Adipocyte (in vitro differentiated cells): ENCODE data around the gene GRK6.
A peak's percentile ranks its signal among the peaks of the same experiment; 100 is the strongest.

Source experiments
- DNase-seq: peaks from one replicate; pipeline ENCODE4 v3.0.0-alpha.2; 2015; ENCODE audit warnings: low read depth
- H3K27me3 ChIP-seq: replicated peaks from 2 replicates; pipeline ENCODE4 v1.7.0; 2013; ENCODE audit warnings: mild to moderate bottlenecking, low read length, moderate library complexity; ENCODE audit not compliant: control insufficient read depth, insufficient read depth
- H3K36me3 ChIP-seq: 2 replicates; pipeline ENCODE4 v1.7.0; 2013; ENCODE audit warnings: low read length, mild to moderate bottlenecking, moderate library complexity; ENCODE audit not compliant: control insufficient read depth, insufficient read depth, severe bottlenecking
- H3K4me1 ChIP-seq: 2 replicates; pipeline ENCODE4 v1.7.0; 2013; ENCODE audit warnings: mild to moderate bottlenecking, low read length, moderate library complexity; ENCODE audit not compliant: control insufficient read depth, insufficient read depth
- H3K4me3 ChIP-seq: 2 replicates; pipeline ENCODE4 v1.7.0; 2013; ENCODE audit warnings: mild to moderate bottlenecking, low read length, moderate library complexity
- H3K9ac ChIP-seq: 2 replicates; pipeline ENCODE4 v1.7.0; 2013; ENCODE audit warnings: mild to moderate bottlenecking, low read length, moderate library complexity
- H3K9me3 ChIP-seq: 2 replicates; pipeline ENCODE4 v1.7.0; 2013; ENCODE audit warnings: mild to moderate bottlenecking, low read length, moderate library complexity; ENCODE audit not compliant: control insufficient read depth

The GRK6 gene

DNA sequence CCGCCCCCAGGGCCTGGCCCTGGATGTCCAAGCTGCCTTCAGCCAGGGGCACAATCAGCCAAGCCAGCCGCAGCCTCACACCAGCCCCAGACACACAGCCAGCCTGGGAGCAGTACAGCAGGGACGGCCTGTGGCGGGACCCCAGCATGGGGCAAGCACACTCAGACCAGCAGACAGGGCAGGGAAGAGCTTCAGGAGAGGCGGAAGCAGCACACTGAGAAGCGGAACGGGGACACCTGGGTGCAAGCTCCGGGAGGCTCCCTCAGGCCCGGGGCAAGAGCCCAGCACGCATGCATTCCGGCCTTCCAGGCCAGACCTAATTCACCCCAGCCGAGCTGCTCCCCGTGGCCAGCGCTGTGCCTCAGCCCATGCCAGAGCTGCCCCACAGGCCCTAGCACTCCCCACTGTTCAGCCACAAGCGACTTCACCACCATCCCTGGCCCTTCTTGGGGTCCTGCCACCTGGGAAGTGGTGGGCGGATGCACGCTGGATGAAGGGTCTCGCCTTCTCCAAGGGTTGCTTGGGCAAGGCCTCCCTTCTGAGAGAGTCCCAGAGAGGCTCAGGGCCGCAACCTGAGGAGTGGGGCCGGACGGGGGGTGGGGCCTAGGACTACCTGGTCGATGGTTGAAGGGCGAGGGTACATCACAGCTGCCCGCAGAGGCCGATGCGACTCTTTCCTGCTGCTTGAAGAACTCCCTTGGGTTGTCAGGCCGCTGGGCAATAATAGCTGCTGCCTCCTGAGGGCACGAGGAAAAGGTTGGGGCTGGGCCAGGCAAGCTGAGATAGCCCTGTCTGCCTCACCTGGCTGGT, 33.5 kb downstream of the GRK6 start:
- peaks cover 13% of the 10 kb centered on the region for H3K4me1 ChIP-seq
- H3K9me3 ChIP-seq: no peaks in the 10 kb centered on the region
- no peak overlapping the region for H3K4me3 ChIP-seq
- no peak overlapping the region for H3K9ac ChIP-seq
- DNase-seq: no peak
- no peaks in the 10 kb centered on the region for H3K27me3 ChIP-seq
- peaks cover 43% of the 10 kb centered on the region for H3K36me3 ChIP-seq

DNA sequence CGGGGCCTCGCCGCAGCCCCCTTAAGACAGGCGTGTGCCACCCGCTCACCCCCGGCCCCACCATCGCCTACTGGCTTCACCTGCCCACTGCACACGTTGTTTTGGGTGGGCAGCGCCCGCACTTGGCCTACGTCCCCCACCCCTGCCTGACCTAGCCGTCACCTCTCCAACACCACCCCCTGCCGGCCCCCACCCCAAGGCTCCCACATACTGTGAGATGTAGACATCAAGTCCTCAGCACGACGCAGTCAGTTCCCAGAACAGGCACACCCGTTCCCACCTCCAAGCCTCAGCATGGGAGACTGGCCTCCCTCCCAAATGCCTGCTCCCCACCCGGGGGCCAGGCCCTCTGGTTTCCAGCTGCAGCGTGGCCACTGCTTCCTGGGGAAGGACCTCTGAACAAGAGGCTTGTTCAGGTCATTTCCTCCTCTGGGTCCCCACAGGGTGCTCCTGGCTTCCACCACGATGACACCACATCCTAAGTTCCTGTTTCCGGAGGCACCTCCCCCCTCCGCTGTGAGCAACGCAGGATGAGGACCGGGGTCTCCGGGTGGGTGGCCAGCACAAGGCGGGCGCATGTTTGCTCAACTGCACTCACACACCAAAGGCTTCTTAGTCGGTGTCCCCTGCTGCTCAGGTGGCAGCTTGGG, 35.7 kb downstream of the GRK6 start:
- Histone ChIP-seq H3K36me3 (peaks cover 58% of the 10 kb centered on the region), H3K27me3 (no peaks in the 10 kb centered on the region), H3K4me1 (no peaks in the 10 kb centered on the region), H3K9ac (no peak overlapping the region), H3K4me3 (no peak overlapping the region), H3K9me3 (no peaks in the 10 kb centered on the region)
- no peak for DNase-seq

DNA sequence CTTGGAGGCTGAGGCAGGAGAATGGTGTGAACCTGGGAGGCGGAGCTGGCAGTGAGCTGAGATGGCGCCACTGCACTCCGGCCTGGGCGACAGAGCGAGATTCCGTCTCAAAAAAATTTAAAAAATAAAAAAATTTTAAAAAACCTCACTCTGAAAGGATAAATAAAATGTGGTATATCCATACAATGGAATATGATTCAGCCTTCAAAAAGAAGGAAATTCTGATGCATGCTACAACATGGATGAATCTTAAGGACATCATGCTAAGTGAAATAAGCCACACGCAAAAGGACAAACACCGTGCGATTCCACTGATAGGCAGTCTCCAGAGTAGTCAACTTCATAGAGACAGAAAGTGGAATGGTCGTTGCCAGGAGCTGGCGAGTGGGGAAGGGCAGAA, 38.6 kb downstream of the GRK6 start:
- Histone ChIP-seq H3K9me3 (no peaks in the 10 kb centered on the region), H3K4me1 (peaks cover 15% of the 10 kb centered on the region), H3K27me3 (no peaks in the 10 kb centered on the region), H3K4me3 (no peak overlapping the region), H3K9ac (no peak overlapping the region), H3K36me3 (peaks cover 45% of the 10 kb centered on the region)
- DNase-seq: no peak

DNA sequence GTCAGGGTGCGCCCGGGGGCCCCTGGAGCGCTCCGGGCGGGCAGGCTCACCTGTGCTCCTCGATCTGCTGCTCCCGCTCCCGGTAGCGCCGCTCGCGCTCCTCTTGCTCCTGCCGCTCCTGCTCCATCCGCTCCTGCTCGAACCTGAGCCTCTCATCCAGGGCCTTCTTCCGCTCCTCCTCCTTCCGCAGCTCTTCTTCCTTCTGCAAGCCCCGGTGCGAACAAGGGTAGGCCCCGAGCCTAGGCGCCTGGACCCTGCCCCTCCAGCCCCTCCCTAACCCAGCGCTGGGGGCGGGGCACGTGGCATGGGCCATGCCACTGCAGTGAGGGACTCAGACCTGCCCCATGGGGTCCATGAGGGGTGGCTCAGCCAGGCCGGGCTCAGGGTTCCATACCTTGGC, 40.4 kb downstream of the GRK6 start:
- no peaks in the 10 kb centered on the region for H3K27me3 ChIP-seq
- no peak overlapping the region for H3K9ac ChIP-seq
- no peaks in the 10 kb centered on the region for H3K9me3 ChIP-seq
- H3K36me3 ChIP-seq: peaks cover 39% of the 10 kb centered on the region
- peaks cover 34% of the 10 kb centered on the region for H3K4me1 ChIP-seq
- H3K4me3 ChIP-seq: no peak overlapping the region
- no peak for DNase-seq

DNA sequence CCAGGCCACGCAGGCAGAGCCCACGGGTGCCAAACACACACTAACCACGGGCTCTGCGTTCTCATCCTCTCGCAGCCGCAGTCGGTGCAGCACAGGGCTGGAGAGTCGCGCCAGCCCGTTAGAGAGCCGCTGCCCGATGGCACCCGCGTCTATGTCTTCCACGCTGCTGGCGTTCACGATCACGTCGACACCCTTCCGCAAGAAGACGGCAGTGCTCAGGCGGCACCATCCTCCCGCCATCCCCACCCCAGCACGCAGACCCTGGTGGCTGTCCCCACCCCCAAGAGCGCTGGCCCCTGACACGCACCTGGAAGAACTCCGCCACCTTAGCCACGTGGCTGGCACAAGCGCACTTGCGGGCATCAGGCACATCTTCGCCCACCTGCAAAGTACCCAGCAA, 41.0 kb downstream of the GRK6 start:
- no peaks in the 10 kb centered on the region for H3K9me3 ChIP-seq
- H3K27me3 ChIP-seq: no peaks in the 10 kb centered on the region
- H3K4me3 ChIP-seq: no peak overlapping the region
- H3K9ac ChIP-seq: no peak overlapping the region
- H3K36me3 ChIP-seq: peaks cover 36% of the 10 kb centered on the region
- H3K4me1 ChIP-seq: peaks cover 36% of the 10 kb centered on the region
- DNase-seq: no peak

DNA sequence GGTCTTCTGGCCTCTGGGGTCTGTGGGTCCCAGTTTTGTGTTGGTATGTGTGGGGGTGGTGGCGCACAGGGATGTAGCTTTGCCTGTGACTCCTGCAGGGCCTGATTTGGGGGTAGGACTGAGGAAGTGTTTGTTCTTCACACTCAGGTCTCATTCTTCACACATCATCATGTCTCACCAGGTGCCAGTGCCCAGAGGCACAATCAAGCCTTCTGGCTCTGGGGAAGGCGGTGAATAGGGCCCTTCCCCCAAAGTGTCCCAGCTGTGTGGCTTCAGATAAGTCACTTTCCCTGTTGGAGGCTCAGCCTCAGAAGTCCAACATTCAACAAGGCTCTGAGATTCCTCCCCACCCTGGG, 41.8 kb downstream of the GRK6 start:
- peaks cover 33% of the 10 kb centered on the region for H3K36me3 ChIP-seq
- H3K4me1 ChIP-seq: peaks cover 36% of the 10 kb centered on the region

DNA sequence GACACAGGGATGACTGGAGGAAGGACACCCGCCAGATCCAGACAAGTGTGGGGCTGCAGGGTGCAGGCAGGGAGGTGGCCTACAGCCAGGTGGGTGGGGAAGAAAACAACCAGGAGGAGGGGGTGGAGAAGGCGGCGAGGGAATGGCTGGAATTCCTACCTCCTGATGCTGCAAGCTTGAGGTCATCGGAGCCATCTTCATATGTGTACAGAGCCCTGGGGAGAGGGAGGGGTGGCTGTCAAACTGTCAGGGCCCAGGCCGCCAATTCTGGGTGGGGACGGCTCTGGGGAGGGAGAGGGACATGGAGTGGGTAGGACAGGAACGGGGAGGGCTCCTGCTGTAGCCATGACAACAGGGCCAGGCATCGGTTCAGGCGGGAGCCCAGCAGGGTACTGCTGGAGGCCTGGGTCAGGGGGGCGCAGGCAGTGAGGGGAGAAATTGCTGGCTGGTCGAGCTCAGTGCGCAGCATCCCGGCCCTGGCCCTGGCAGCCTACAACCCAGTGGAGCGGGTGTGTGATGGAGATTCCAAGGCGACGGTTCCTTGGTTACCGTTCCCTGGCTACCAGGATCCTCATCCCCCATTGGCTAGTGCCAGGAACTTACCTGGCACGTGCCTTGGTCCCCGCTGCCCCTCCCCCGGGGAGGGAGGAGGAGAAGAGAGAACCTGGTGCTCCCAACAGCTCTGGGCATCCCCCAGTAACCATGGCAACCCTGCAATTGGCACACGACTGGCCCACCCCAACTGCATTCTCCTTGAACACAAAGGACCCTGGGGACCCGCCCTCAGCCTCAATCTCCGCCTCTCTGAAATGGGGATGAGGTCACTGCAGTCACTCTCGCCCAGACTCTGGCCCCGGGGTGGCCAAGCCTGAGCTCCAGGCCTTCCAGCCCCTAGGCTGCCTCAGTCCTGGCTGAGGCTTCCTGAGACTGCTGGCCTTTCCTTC, 42.5 kb downstream of the GRK6 start:
- Histone ChIP-seq H3K4me3 (no peak overlapping the region), H3K36me3 (peaks cover 29% of the 10 kb centered on the region), H3K9ac (peak overlapping the region; percentile 57), H3K9me3 (no peaks in the 10 kb centered on the region), H3K27me3 (no peaks in the 10 kb centered on the region), H3K4me1 (peaks cover 38% of the 10 kb centered on the region)
- DNase-seq: peak; percentile 36

More for the DNA sequence above, 41.8 kb downstream of the GRK6 start:
- Histone ChIP-seq H3K9me3 (no peaks in the 10 kb centered on the region), H3K9ac (no peak overlapping the region), H3K27me3 (no peaks in the 10 kb centered on the region), H3K4me3 (no peak overlapping the region)
- no peak for DNase-seq

DNA sequence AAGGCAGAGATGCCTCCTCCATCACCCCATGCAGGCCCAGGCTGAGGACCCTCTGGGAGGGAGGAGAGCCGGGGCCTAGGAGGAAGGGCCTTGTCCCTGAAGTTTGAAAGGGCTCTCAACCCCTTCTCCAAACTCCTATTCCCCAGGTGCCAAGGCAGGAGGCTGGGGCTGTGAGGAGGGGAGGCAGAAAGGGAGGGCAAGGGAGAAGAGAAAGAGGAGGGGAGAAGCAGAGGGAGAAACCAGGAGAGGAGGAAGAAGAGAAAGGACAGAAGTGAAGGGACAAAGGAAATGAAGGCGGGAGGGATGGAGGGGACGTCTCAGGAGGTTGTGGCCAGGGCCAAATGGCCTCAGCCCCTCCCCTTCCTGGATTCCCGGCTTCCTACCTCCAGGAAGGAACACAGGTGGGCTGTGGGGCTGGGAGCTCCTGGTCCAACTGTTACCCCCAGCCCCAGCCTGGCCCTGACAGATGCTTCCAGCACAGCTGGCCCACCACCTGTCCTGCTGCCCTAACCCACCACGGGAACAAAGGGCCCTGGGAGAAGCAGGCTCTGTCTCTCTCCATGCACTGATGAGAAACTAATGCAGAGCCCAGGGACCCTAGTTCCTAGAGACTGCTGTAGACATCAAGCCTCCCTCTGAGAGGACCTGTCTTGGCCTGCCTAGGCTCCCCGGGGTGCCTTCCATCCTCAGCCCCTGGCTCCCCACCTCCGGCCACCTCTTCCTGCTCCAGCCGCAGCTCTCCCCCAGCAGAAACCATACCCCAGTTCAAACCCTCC, 43.5 kb downstream of the GRK6 start:
- no peak for DNase-seq
- Histone ChIP-seq H3K9me3 (no peaks in the 10 kb centered on the region), H3K4me3 (no peak overlapping the region), H3K9ac (peak overlapping the region; percentile 57), H3K27me3 (no peaks in the 10 kb centered on the region), H3K36me3 (peaks cover 29% of the 10 kb centered on the region), H3K4me1 (peaks cover 44% of the 10 kb centered on the region)

DNA sequence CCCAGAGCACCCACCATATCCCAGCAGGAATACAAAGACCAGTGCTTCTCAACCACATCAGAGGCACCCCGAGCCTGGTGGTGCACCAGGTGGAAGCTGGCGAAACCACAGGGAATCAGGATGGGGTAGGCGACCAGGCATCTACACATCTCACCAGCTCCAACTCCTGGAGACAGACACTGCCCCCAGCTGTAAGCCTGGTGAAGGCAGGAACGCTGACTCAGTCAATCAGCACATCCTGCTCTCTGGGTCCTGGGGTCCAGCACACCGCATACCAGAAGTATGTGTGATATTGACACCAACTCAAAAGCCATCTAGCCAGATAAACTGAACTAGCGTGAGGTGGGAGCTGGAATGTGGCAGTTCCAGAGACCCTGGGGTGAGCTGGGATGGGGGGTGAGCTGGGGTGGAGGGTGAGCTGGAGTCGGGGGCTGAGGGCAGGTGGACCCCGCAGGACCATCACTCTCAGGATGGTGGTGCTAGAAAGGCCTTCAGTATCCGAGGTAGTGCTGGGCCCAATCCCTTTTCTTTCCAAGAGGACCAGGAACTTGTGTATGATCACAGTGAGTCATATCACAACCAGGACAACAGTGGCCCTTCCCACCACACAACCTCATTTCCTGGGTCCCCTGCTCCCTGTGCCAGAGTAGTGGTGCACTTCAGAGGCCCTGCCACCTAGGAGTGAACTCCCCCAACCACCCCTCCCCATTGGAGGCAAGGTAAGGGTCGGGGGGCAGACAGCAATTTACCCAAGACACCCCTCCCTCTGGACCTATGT, 44.5 kb downstream of the GRK6 start:
- peaks cover 44% of the 10 kb centered on the region for H3K4me1 ChIP-seq
- peak; percentile 31 for DNase-seq
- peak overlapping the region; percentile 87 for H3K9ac ChIP-seq
- H3K9me3 ChIP-seq: no peaks in the 10 kb centered on the region
- H3K4me3 ChIP-seq: peak overlapping the region; percentile 82
- H3K27me3 ChIP-seq: no peaks in the 10 kb centered on the region
- H3K36me3 ChIP-seq: peaks cover 19% of the 10 kb centered on the region

DNA sequence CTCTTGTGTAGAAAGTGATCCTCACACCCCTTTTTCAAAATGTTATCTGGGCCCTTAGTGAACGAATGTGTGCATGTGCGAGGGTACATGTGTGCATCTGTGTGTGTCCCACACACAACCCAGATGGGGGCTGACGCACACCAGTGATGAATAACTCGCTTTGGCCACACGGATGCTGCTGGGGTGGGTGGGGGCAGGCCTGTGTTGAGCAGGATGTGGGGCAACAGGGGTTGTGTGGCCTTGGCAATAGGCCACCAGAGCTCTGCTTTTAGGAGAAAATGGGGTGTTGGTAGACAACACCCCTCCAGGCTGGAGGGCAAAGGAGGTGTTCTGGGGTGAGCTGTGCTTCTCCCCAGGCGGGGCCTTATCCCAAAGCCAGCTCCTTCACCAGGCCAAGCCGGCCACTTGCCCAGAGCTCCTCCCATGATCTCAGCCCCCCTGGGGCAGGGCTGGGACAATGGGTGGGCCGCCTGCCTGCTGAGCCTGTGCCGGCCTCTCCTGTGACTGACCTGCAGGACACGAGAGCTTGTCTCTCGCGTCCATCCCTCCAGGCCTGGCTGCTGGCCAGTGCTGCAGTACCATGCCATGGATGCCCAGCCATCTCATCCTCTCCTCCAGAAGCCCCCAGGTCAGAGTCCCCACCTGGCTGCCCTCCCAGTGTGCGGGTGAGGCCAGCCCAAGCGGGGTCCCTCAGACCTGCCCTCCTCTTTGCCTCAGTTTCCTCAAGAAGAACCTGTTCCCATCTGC, 45.3 kb downstream of the GRK6 start:
- H3K27me3 ChIP-seq: no peaks in the 10 kb centered on the region
- H3K9ac ChIP-seq: peak overlapping the region; percentile 87
- peak overlapping the region; percentile 82 for H3K4me3 ChIP-seq
- peaks cover 48% of the 10 kb centered on the region for H3K4me1 ChIP-seq
- DNase-seq: peak; percentile 45
- H3K36me3 ChIP-seq: peaks cover 11% of the 10 kb centered on the region
- H3K9me3 ChIP-seq: no peaks in the 10 kb centered on the region
